K562 (cell line): ENCODE results near the gene TMEM266.

Experiments used
- GABPA ChIP-seq: fragments of 200-800 bp; sonication (Bioruptor generic); conservative IDR thresholded peaks from 2 replicates; pipeline ENCODE4 v1.6.1; 2016; ENCODE audit warnings: low read depth, missing genetic modification characterization, missing compliant biosample characterization
- TF ChIP-seq, protein P1 (sequence below): sonication (generic); formaldehyde crosslinking; IDR thresholded peaks from 2 replicates; pipeline ENCODE4 v1.8.0; 2022; ENCODE audit warnings: missing genetic modification reagents, mild to moderate bottlenecking, moderate library complexity, borderline replicate concordance

GRCh38 chr15:76060118-76060989 lies 569 bp downstream of the TMEM266 start:
- no peak for TF ChIP-seq GABPA (tag)
- TF ChIP-seq, protein P1, sequence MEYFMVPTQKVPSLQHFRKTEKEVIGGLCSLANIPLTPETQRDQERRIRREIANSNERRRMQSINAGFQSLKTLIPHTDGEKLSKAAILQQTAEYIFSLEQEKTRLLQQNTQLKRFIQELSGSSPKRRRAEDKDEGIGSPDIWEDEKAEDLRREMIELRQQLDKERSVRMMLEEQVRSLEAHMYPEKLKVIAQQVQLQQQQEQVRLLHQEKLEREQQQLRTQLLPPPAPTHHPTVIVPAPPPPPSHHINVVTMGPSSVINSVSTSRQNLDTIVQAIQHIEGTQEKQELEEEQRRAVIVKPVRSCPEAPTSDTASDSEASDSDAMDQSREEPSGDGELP (CRISPR knock-in tag): no peak
